Erythroblast (primary cell): ENCODE data around the gene SIPA1L3.

Experiments
- GATA1 ChIP-seq: IDR thresholded peaks from 2 replicates; pipeline ENCODE4 v1.6.1; 2011; ENCODE audit warnings: low read depth, mild to moderate bottlenecking, control low read depth, low read length, moderate library complexity
- POLR2A ChIP-seq: IDR thresholded peaks from 2 replicates; pipeline ENCODE4 v1.6.1; 2011; ENCODE audit warnings: mild to moderate bottlenecking, low read length

DNA sequence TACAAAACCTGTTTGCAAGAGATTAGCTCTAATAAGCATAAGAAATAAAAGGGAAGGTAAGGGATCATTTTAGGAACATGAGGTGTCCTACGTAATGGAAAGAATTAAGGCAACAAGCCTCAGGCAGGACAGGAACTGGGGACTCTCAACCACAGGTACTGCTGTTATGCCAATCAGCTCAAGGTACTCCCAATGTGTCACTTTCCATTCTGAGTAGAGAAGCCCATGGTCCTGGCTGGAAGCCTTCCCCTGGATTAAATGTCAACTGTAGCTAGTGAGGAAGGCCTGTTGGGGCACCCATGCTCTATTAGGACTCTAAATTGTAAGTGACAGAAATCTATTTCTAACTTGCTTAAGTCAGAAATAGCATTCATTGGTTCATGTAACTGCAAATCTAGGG, 182.4 kb downstream of the SIPA1L3 start:
- TF ChIP-seq POLR2A (no peak), GATA1 (no peak)
